ENCODE data around the gene ANXA2R. TPM values are rescaled to one million over a fixed set of nuclear protein-coding genes. Genes with fewer than 3 reads are reported as not detected.

The ANXA2R gene
- total and polyA plus RNA-seq, 2 of the 4 experiments (the other 2 are of a cell fraction): 1.3 to 3.6 TPM

DNA sequence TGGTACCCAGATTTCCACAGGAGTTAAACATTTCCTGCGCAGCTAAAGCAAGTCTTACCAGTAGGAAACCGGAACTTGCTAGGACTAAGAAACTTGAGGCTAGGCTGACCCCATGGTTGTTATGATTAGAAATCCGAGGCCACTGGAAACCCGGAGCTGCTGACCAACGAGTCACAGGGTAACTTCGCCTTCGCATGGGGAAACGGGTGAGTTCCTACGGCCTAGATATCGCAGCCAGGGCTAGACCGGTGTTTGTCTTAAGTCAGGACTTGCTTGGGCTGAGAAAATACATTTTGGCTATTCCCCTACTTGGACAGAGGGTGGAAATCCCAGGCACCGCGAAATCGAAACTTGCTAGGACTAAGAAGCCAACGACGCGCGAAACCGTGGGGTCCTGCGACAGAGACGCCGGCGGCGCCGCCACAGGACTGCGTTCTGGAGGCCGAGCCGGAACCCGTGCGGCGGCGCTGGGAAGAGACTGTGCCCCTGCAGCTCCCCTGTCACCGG lies 1.6 kb upstream of the ANXA2R start:
- Histone ChIP-seq H3K56ac (ENCODE audit: extremely low read depth, insufficient read depth, low read length) (peak overlapping the region; percentile 95), H4K91ac (ENCODE audit: insufficient read depth, low read depth, low read length) (peak overlapping the region; percentile 90), H2BK20ac (ENCODE audit: low read depth, low read length) (peak overlapping the region; percentile 67), H3K23ac (ENCODE audit: low read depth, low read length) (peak overlapping the region; percentile 98), H4K20me1 (ENCODE audit: insufficient read depth, low read length) (peaks cover 7% of the 10 kb centered on the region; the same call in 1 of the 2 replicates), H4K5ac (ENCODE audit: low read depth, low read length) (peak overlapping the region; percentile 74), H2AFZ (replicated peaks; ENCODE audit: low read length, poor library complexity) (peak overlapping the region; percentile 84), H3K4me2 (ENCODE audit: low read depth, low read length) (peak overlapping the region; percentile 87), H3K9ac (ENCODE audit: low read depth, low read length) (peak overlapping the region; percentile 90), H3K9me3 (ENCODE audit: control insufficient read depth, insufficient read depth, low read length) (no peaks in the 10 kb centered on the region), H3K18ac (ENCODE audit: low read depth, low read length) (peak overlapping the region; percentile 94), H3K4ac (ENCODE audit: low read depth, low read length) (peak overlapping the region; percentile 95), H3K9me1 (ENCODE audit: insufficient read depth, low read length) (0 out of 2 replicates have a peak, but pooled peaks cover 5% of the 10 kb centered on the region), H2AK9ac (replicated peaks; ENCODE audit: low read depth, low read length, poor library complexity) (peak overlapping the region; percentile 83), H2AK5ac (ENCODE audit: low read depth, low read length) (peak overlapping the region; percentile 86), H2BK5ac (ENCODE audit: low read depth, low read length, poor library complexity, severe bottlenecking) (peak overlapping the region; percentile 92), H4K8ac (ENCODE audit: low read depth in 2 of 2, low read length in 2 of 2) (peak overlapping the region; percentile 44 to 65), H3K36me3 (ENCODE audit: control insufficient read depth, insufficient read depth, low read length) (no peaks in the 10 kb centered on the region), H2BK15ac (ENCODE audit: low read depth, low read length) (peak overlapping the region; percentile 63; the same call in 2 of the 3 replicates), H3K27me3 (ENCODE audit: control insufficient read depth, insufficient read depth, low read length) (no peaks in the 10 kb centered on the region), H3K4me3 (ENCODE audit: insufficient read depth, low read depth, low read length) (peak overlapping the region; percentile 95), H3K79me1 (ENCODE audit: low read depth in 1 of 2, low read length in 2 of 2) (peaks cover 15 to 48% of the 10 kb centered on the region in 2 experiments), H2BK120ac (ENCODE audit: low read depth, low read length) (peak overlapping the region; percentile 87), H3K14ac (replicated peaks; ENCODE audit: low read depth, low read length) (peak overlapping the region; percentile 96), H3K27ac (ENCODE audit: insufficient read depth, low read length) (peak overlapping the region; percentile 88), H3K4me1 (ENCODE audit: control insufficient read depth, insufficient read depth, low read length) (peaks cover 6% of the 10 kb centered on the region)
- no TSS peak for BruUV-seq (replicated peaks)
- ATAC-seq (ENCODE audit: low read depth): peak; percentile 8
- CTCF ChIA-PET: interaction anchor here (0.5 to 1.8 kb wide), 15 partner anchors 10 to 262 kb away, joined by 3 to 20 read pairs (median 5); no protein-coding TSS in a partner anchor
- dilution Hi-C loops (cut with HindIII; ENCODE audit: low sequenced_read_pairs, unreplicated experiment) (no loop called here), intact Hi-C loops (cut with micrococcal nuclease) (loop anchor here (2.0 to 5.0 kb wide), 3 partner anchors 23 to 1139 kb away; partner anchors contain the start of gene RIMOC1), in situ Hi-C loops (cut with MboI; ENCODE audit: low sequenced_read_pairs) (no loop called here)
- 0% methylated on average over 25 of the region's 33 CpGs; no CpG with 5 or more reads in 1 of the 2 experiments for WGBS, 2 experiments (ENCODE audit: extremely low coverage in 2 of 2, insufficient read length in 1 of 2)
- peak; percentile 94 for DNase-seq
- POLR2A ChIA-PET (ENCODE audit: unreplicated experiment): interaction anchor here (0.6 to 3.3 kb wide), 8 partner anchors 22 to 130 kb away, joined by 3 to 16 read pairs (median 4); no protein-coding TSS in a partner anchor
- TF ChIP-seq CHD1 (IDR thresholded peaks at IDR 0.05; ENCODE audit: low read depth, low read length): peak; percentile 58; the same call in 1 of the 2 replicates
- no peak for TF ChIP-seq RFX5 (IDR thresholded peaks at IDR 0.05; ENCODE audit: low read depth, low read length)
- peak; percentile 71 for TF ChIP-seq POLR2A (IDR thresholded peaks at IDR 0.05; ENCODE audit: low read depth, low read length)
- no peak for TF ChIP-seq MAFK (IDR thresholded peaks at IDR 0.05; ENCODE audit: low read depth, low read length)
- TF ChIP-seq, protein P1, sequence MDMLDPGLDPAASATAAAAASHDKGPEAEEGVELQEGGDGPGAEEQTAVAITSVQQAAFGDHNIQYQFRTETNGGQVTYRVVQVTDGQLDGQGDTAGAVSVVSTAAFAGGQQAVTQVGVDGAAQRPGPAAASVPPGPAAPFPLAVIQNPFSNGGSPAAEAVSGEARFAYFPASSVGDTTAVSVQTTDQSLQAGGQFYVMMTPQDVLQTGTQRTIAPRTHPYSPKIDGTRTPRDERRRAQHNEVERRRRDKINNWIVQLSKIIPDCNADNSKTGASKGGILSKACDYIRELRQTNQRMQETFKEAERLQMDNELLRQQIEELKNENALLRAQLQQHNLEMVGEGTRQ (IDR thresholded peaks at IDR 0.05; ENCODE audit: low read depth, low read length): peak; percentile 9; the same call in 1 of the 2 replicates
